ENCODE data around the gene LILRB3. TPM values are rescaled to one million over a fixed set of nuclear protein-coding genes. Genes with fewer than 3 reads are reported as not detected.

LILRB3 gene
- total RNA-seq, 1 donor from 2014 or later = not detected

DNA sequence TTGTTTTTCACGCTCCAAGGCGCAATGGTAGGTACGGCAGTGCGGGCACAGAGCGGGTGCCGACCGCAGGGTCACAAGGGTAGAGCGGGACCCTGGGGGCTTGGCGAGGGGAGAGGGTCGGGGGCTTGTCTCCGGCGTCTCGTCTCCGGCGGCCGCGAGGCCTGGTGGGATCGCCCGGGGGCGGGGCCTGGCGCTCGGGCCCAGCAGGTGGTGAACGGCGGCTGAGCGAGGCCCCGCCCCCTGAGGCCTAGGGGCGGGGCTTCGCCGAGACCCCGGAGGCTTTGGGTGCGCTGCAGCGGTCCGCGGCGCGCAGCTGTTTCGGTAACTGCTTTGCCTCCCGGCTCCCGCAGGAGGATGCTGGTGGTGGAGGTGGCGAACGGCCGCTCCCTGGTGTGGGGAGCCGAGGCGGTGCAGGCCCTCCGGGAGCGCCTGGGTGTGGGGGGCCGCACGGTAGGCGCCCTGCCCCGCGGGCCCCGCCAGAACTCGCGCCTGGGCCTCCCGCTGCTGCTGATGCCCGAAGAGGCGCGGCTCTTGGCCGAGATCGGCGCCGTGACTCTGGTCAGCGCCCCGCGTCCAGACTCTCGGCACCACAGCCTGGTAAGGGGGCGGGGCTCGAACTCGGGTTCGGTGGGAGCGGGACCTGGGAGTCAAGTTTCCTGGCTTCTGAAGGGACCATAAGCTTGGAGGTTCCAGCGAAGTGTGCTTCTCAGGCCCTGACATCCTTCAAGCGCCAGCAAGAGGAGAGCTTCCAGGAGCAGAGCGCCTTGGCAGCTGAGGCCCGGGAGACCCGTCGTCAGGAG lies 31.6 kb downstream of the LILRB3 start, which contains the start of gene TSEN34:
Gene TSEN34 (plus strand): TSS at position 298 of the 800 bp plus-strand sequence. CDS start 57 bp downstream, at position 355.
- H3K27me3 Mint-ChIP-seq (ENCODE audit: unreplicated experiment) = peaks cover 22% of the 10 kb centered on the region
- H3K4me3 Mint-ChIP-seq (ENCODE audit: unreplicated experiment) = peak within 1 kb of the TSS; percentile 99
- DNase-seq (ENCODE audit: low spot score) = peak; percentile 87
- H3K27ac Mint-ChIP-seq (ENCODE audit: unreplicated experiment) = peak within 1 kb of the TSS; percentile 100
- TF ChIP-seq, protein P1, sequence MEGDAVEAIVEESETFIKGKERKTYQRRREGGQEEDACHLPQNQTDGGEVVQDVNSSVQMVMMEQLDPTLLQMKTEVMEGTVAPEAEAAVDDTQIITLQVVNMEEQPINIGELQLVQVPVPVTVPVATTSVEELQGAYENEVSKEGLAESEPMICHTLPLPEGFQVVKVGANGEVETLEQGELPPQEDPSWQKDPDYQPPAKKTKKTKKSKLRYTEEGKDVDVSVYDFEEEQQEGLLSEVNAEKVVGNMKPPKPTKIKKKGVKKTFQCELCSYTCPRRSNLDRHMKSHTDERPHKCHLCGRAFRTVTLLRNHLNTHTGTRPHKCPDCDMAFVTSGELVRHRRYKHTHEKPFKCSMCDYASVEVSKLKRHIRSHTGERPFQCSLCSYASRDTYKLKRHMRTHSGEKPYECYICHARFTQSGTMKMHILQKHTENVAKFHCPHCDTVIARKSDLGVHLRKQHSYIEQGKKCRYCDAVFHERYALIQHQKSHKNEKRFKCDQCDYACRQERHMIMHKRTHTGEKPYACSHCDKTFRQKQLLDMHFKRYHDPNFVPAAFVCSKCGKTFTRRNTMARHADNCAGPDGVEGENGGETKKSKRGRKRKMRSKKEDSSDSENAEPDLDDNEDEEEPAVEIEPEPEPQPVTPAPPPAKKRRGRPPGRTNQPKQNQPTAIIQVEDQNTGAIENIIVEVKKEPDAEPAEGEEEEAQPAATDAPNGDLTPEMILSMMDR (IDR thresholded peaks at IDR 0.05; ENCODE audit: unreplicated experiment) = no peak
- no peaks in the 10 kb centered on the region for H3K9me3 Mint-ChIP-seq (ENCODE audit: unreplicated experiment)
- peaks cover 33% of the 10 kb centered on the region for H3K36me3 Mint-ChIP-seq (ENCODE audit: low read depth, unreplicated experiment)
- peaks cover 29% of the 10 kb centered on the region for H3K4me1 Mint-ChIP-seq (ENCODE audit: unreplicated experiment)

DNA sequence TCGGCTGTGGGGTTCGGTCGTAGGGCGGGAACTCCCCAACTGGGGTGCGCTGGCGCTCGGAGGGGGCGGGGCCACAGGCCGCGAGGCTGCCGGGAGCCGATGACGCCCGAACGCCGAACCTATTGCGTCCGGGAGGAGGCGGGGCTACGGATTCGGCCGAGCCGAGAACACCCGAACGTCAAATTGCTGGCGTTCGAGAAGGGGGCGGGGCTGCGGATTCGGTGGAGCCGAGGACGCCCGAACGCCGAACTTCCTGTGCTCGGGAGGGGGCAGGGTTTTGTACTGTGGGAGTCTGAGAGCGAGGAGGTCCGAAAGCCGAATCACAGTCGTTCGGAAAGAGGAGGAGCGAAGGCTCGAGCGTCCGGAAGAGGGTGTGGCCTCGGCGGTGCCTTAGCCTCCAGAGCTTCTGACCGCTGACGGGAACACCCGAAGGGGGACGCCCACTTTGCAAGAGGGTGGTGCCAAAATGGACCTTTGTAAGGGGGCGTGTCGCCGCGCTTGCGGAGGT lies 32.2 kb downstream of the LILRB3 start:
- Mint-ChIP-seq H3K27me3 (ENCODE audit: unreplicated experiment) (peaks cover 22% of the 10 kb centered on the region), H3K36me3 (ENCODE audit: low read depth, unreplicated experiment) (peaks cover 35% of the 10 kb centered on the region), H3K4me3 (ENCODE audit: unreplicated experiment) (peak overlapping the region; percentile 99), H3K9me3 (ENCODE audit: unreplicated experiment) (no peaks in the 10 kb centered on the region), H3K4me1 (ENCODE audit: unreplicated experiment) (peaks cover 29% of the 10 kb centered on the region), H3K27ac (ENCODE audit: unreplicated experiment) (peak overlapping the region; percentile 100)
- DNase-seq (ENCODE audit: low spot score) = peak; percentile 99
- TF ChIP-seq, protein P1 (IDR thresholded peaks at IDR 0.05; ENCODE audit: unreplicated experiment) = no peak

DNA sequence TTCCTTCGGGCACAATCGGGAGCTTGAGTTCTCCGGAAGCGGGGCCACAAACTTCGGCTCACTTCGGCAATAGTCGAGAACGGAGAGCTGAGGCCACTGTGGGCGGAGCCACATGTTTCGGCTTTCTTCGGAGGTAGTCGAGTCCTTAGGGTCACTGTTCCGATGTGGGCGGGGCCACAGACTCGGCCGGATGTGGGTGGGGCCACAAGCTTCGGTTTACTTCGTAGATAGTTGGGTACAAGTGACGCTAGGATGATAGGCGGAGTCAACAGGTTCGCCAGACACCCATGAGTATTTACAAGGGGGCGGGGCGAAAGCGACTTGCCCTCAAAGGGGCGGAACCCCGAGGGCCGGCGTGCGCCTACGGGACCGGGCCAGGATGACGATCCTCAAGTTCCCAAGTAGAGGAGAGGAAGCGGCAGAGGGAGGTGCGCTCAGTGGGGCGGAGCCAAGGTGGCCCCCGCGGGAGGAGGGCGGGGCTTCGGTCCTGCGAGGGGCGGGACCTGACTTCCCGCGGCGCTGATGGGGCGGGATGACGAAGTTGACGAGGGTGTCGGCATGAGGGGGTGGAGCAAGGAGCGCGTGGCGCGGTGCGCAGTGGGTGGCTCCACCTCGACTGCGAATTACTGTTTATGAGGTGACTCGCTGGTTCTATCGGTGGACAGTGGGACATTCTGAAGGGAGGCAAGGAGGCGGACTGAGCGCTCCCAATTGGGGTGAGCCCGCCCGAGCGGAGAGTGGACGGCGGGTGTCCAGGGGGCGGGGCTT lies 32.9 kb downstream of the LILRB3 start:
- Mint-ChIP-seq H3K36me3 (ENCODE audit: low read depth, unreplicated experiment) (peaks cover 35% of the 10 kb centered on the region), H3K27ac (ENCODE audit: unreplicated experiment) (peak overlapping the region; percentile 100), H3K4me1 (ENCODE audit: unreplicated experiment) (peaks cover 32% of the 10 kb centered on the region), H3K9me3 (ENCODE audit: unreplicated experiment) (no peaks in the 10 kb centered on the region), H3K27me3 (ENCODE audit: unreplicated experiment) (peaks cover 22% of the 10 kb centered on the region), H3K4me3 (ENCODE audit: unreplicated experiment) (peak overlapping the region; percentile 99)
- TF ChIP-seq, protein P1 (IDR thresholded peaks at IDR 0.05; ENCODE audit: unreplicated experiment) = no peak
- DNase-seq (ENCODE audit: low spot score) = peak; percentile 100

DNA sequence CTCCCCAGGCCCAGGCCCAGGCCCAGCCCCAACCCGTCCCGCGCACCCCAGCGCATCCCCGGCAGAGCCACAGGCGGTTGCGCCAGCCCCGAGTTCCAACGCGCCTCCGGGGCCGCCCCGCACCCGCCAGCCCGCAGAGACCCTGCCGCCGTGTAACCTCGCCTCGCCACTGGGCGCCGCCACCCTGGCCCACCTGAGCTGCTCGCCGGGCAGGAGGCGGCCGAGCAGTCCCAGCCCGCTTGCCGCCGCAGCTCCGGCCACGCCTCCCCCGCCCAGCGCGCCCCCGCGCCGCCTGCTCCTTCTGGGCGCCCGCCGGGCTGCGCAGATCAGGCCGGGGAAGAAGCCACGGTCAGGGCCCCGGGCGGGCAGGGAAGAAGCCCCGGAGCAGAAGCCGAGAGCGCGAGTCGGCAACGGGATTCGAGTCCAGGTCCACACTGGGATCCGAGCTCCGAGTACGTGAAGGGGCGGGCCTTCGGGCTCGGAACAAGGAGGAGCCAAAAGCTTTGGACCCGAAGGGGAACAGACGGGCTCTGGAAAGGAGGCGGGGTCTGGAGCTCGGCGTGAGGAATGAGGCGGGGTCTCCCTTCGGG lies 33.6 kb downstream of the LILRB3 start, which contains the start of gene MBOAT7:
Gene MBOAT7 (minus strand): TSS at position 436 of the 590 bp plus-strand sequence. CDS start 1,072 bp downstream, outside the sequence.
- Mint-ChIP-seq H3K4me3 (ENCODE audit: unreplicated experiment) (peak within 1 kb of the TSS; percentile 99), H3K36me3 (ENCODE audit: low read depth, unreplicated experiment) (peaks cover 34% of the 10 kb centered on the region), H3K27me3 (ENCODE audit: unreplicated experiment) (peaks cover 22% of the 10 kb centered on the region), H3K27ac (ENCODE audit: unreplicated experiment) (peak within 1 kb of the TSS; percentile 100), H3K9me3 (ENCODE audit: unreplicated experiment) (no peaks in the 10 kb centered on the region), H3K4me1 (ENCODE audit: unreplicated experiment) (peaks cover 33% of the 10 kb centered on the region)
- TF ChIP-seq, protein P1 (IDR thresholded peaks at IDR 0.05; ENCODE audit: unreplicated experiment) = no peak
- DNase-seq (ENCODE audit: low spot score) = no peak
